HepG2 (cell line): Measurements from ENCODE around the gene PRKCZ. TPM values are rescaled to one million over a fixed set of nuclear protein-coding genes. Genes with fewer than 3 reads are reported as not detected.

Source experiments
- BORCS8-MEF2B ChIP-seq: sonication (generic); formaldehyde crosslinking; IDR thresholded peaks from 2 replicates; pipeline ENCODE4 v1.8.0; 2022; ENCODE audit warnings: mild to moderate bottlenecking, missing genetic modification reagents
- CREB1 ChIP-seq, 2 experiments: fragments of 450-650 bp in 1 of 2; IDR thresholded peaks; 2 replicates each; pipeline ENCODE4 v1.6.1; 2016 to 2017; ENCODE audit warnings: control low read depth in 1 of 2, mild to moderate bottlenecking in 1 of 2, missing compliant biosample characterization in 1 of 2, missing genetic modification characterization in 1 of 2
- GABPB1 ChIP-seq: IDR thresholded peaks from 2 replicates; pipeline ENCODE4 v1.6.1; 2016; ENCODE audit warnings: mild to moderate bottlenecking, missing genetic modification reagents, moderate library complexity, missing compliant biosample characterization
- HDAC2 ChIP-seq: sonication (generic); formaldehyde crosslinking; IDR thresholded peaks from 2 replicates; pipeline ENCODE4 v1.4.0; 2020; ENCODE audit warnings: missing genetic modification reagents
- KAT7 ChIP-seq: IDR thresholded peaks from 2 replicates; pipeline ENCODE4 v1.6.1; 2018; ENCODE audit warnings: borderline replicate concordance, missing compliant biosample characterization
- KDM4B ChIP-seq: sonication (generic); formaldehyde crosslinking; IDR thresholded peaks from 2 replicates; pipeline ENCODE4 v1.4.0; 2020; ENCODE audit warnings: missing genetic modification reagents
- MAZ ChIP-seq, 2 experiments: sonication (generic) in 1 of 2; formaldehyde crosslinking in 1 of 2; IDR thresholded peaks; 2 replicates each; pipeline versions ENCODE4 v1.5.0 to v1.6.1; 2012 to 2020; ENCODE audit warnings: low read depth in 2 of 2, mild to moderate bottlenecking in 2 of 2, borderline replicate concordance in 1 of 2, improper control_type of control experiment in 1 of 2, low read length in 1 of 2, missing genetic modification reagents in 1 of 2, moderate library complexity in 1 of 2
- MLXIP ChIP-seq: sonication (generic); formaldehyde crosslinking; IDR thresholded peaks from 2 replicates; pipeline ENCODE4 v1.9.0; 2021; ENCODE audit warnings: missing genetic modification reagents, borderline replicate concordance
- PHF8 ChIP-seq: sonication (generic); formaldehyde crosslinking; IDR thresholded peaks from 2 replicates; pipeline ENCODE4 v1.5.0; 2020; ENCODE audit warnings: missing genetic modification reagents
- PLSCR1 ChIP-seq: sonication (generic); formaldehyde crosslinking; IDR thresholded peaks from 2 replicates; pipeline ENCODE4 v1.5.0; 2020; ENCODE audit warnings: missing genetic modification reagents, mild to moderate bottlenecking, borderline replicate concordance
- SNAI1 ChIP-seq: sonication (generic); formaldehyde crosslinking; IDR thresholded peaks from 2 replicates; pipeline ENCODE4 v1.5.0; 2020; ENCODE audit warnings: mild to moderate bottlenecking, missing genetic modification reagents, borderline replicate concordance
- SPEN ChIP-seq: sonication (generic); formaldehyde crosslinking; IDR thresholded peaks from 2 replicates; pipeline ENCODE4 v1.5.1; 2020; ENCODE audit warnings: low read depth, mild to moderate bottlenecking, missing genetic modification reagents
- STAT5B ChIP-seq: sonication (generic); formaldehyde crosslinking; IDR thresholded peaks from 2 replicates; pipeline ENCODE4 v1.4.0; 2020; ENCODE audit warnings: missing genetic modification reagents
- TBL1XR1 ChIP-seq: fragments of 150-350 bp; IDR thresholded peaks from 2 replicates; pipeline ENCODE4 v1.6.1; 2014; ENCODE audit warnings: borderline replicate concordance, low read length; ENCODE audit not compliant: partially characterized antibody
- TBX2 ChIP-seq: sonication (generic); formaldehyde crosslinking; IDR thresholded peaks from 2 replicates; pipeline ENCODE4 v1.5.0; 2020; ENCODE audit warnings: missing genetic modification reagents, mild to moderate bottlenecking, borderline replicate concordance
- ZBTB49 ChIP-seq: sonication (generic); formaldehyde crosslinking; IDR thresholded peaks from 2 replicates; pipeline ENCODE4 v1.4.0; 2020; ENCODE audit warnings: missing genetic modification reagents, borderline replicate concordance
- ZFYVE20 ChIP-seq: sonication (generic); formaldehyde crosslinking; IDR thresholded peaks from 2 replicates; pipeline ENCODE4 v1.8.0; 2023; ENCODE audit warnings: low read depth, mild to moderate bottlenecking, moderate library complexity, missing genetic modification reagents, borderline replicate concordance
- ZSCAN21 ChIP-seq: sonication (generic); formaldehyde crosslinking; IDR thresholded peaks from 2 replicates; pipeline ENCODE4 v1.8.0; 2022; ENCODE audit warnings: mild to moderate bottlenecking, missing genetic modification reagents, moderate library complexity, borderline replicate concordance
- ZSCAN22 ChIP-seq: sonication (generic); formaldehyde crosslinking; IDR thresholded peaks from 2 replicates; pipeline ENCODE4 v1.4.0; 2020; ENCODE audit warnings: mild to moderate bottlenecking, missing genetic modification reagents
- polyA plus RNA-seq, 8 experiments: library from polyadenylated mRNA; depleted of rRNA in 3 of 8; stranded (reverse) in 7 of 8; unstranded in 1 of 8; fragments of >200 nt; fragmentation: Illumina TruSeq in 4 of 8; extraction: Trizol in 4 of 8; gene quantifications; 2 replicates each; pipeline versions ENCODE4 v1.2.1 to v1.2.3, GENCODE V29; 2011 to 2016; ENCODE audit warnings: low read depth in 4 of 8, missing spikeins in 1 of 8, mixed read lengths in 1 of 8; ENCODE audit not compliant: insufficient read depth in 1 of 8
- total RNA-seq, 5 experiments: library from RNA; depleted of rRNA; stranded (reverse); fragments of >200 nt; fragmentation: Illumina TruSeq; extraction: Trizol; gene quantifications; 2 replicates each; pipeline ENCODE4 v1.2.3, GENCODE V29; 2016; ENCODE audit warnings: low read depth in 1 of 5

The PRKCZ gene
- total and polyA plus RNA-seq, 2 of the 13 experiments (the other 11 are each of a cell fraction or from before 2014, with no cell fraction given): 34.7 to 85.2 TPM

- TF ChIP-seq SNAI1 (CRISPR knock-in tag) (peak; percentile 82), PLSCR1 (CRISPR knock-in tag) (no peak), ZSCAN22 (CRISPR knock-in tag) (no peak), GABPB1 (peak; percentile 72), BORCS8-MEF2B (CRISPR knock-in tag) (0 out of 2 replicates have a peak, but pooled peaks have one; percentile 25), MLXIP (CRISPR knock-in tag) (peak; percentile 95), ZBTB49 (CRISPR knock-in tag) (0 out of 2 replicates have a peak, but pooled peaks have one; percentile 8), MAZ (IDR thresholded peaks at IDR 0.05; ENCODE audit: borderline replicate concordance, low read depth, low read length) (no peak), MAZ (CRISPR knock-in tag; IDR thresholded peaks at IDR 0.05; ENCODE audit: low read depth) (peak; percentile 75), PHF8 (CRISPR knock-in tag) (peak; percentile 71), TBL1XR1 (peak; percentile 96), CREB1 (IDR thresholded peaks at IDR 0.05) (no peak), CREB1 (CRISPR knock-in tag; IDR thresholded peaks at IDR 0.05) (peak; percentile 64), HDAC2 (CRISPR knock-in tag) (peak; percentile 81), ZSCAN21 (peak; percentile 71; the same call in 1 of the 2 replicates), ZFYVE20 (CRISPR knock-in tag) (no peak), KDM4B (CRISPR knock-in tag) (peak; percentile 68; the same call in 1 of the 2 replicates), TBX2 (CRISPR knock-in tag) (peak; percentile 88), KAT7 (CRISPR knock-in tag) (peak; percentile 79), STAT5B (CRISPR knock-in tag) (no peak), SPEN (CRISPR knock-in tag) (peak; percentile 86)
These were observed 184.0 kb downstream of the PRKCZ start (continued) for GRCh38 chr1:2233997-2234761.
